SU-DHL-6 (cell line): ENCODE measurements around the gene TIMM17B.
A peak's percentile ranks its signal among the peaks of the same experiment; 100 is the strongest.
"Not testable (repeated sequence)": the region's sequence is repeated elsewhere in the genome, so short reads cannot be mapped to it uniquely, and the experiment has no call there.

ENCODE experiments used
- H2AFZ ChIP-seq: fragments of 200-600 bp; sonication (generic); 2 replicates; pipeline ENCODE4 v1.6.1; 2014; ENCODE audit warnings: low read depth, mild to moderate bottlenecking, moderate library complexity, mixed read lengths, antibody characterized with exemption, low read length; ENCODE audit not compliant: severe bottlenecking
- H3F3A ChIP-seq: fragments of 200-600 bp; shearing (Covaris generic); 2 replicates; pipeline ENCODE4 v1.6.0; 2016; ENCODE audit warnings: antibody characterized with exemption, mild to moderate bottlenecking; ENCODE audit not compliant: insufficient read depth
- H3K27ac ChIP-seq: fragments of 200-600 bp; sonication (generic); 2 replicates; pipeline ENCODE4 v1.5.1; 2016; ENCODE audit warnings: low read depth, mild to moderate bottlenecking, low read length, moderate library complexity, mixed read lengths
- H3K27me3 ChIP-seq: fragments of 200-600 bp; sonication (generic), shearing (Covaris generic); 2 replicates; pipeline ENCODE4 v1.6.0; 2014; ENCODE audit warnings: mild to moderate bottlenecking, low read length
- H3K36me3 ChIP-seq: fragments of 200-600 bp; sonication (generic); 2 replicates; pipeline ENCODE4 v1.6.1; 2014; ENCODE audit warnings: mild to moderate bottlenecking, low read length, mixed read lengths
- H3K4me2 ChIP-seq: fragments of 300-600, 200-600 bp; shearing (Covaris generic), sonication (generic); 2 replicates; pipeline ENCODE4 v1.6.0; 2014; ENCODE audit warnings: low read length, low read depth, mild to moderate bottlenecking; ENCODE audit not compliant: poor library complexity, severe bottlenecking
- H3K4me3 ChIP-seq: fragments of 200-600 bp; sonication (generic); 2 replicates; pipeline ENCODE4 v1.5.1; 2014; ENCODE audit warnings: antibody characterized with exemption, low read length, mild to moderate bottlenecking, mixed read lengths; ENCODE audit not compliant: insufficient read depth, poor library complexity, severe bottlenecking
- H3K79me2 ChIP-seq: fragments of 200-600 bp; sonication (generic); 2 replicates; pipeline ENCODE4 v1.6.1; 2014; ENCODE audit warnings: mild to moderate bottlenecking, low read length, moderate library complexity; ENCODE audit not compliant: insufficient read depth
- H3K9ac ChIP-seq: fragments of 200-600 bp; sonication (generic); 2 replicates; pipeline ENCODE4 v1.7.0; 2014; ENCODE audit warnings: mild to moderate bottlenecking, low read length
- H3K9me2 ChIP-seq: fragments of 200-600 bp; sonication (generic); replicated peaks from 2 replicates; pipeline ENCODE4 v1.6.1; 2014; ENCODE audit warnings: low read length; ENCODE audit not compliant: insufficient read depth
- H3K9me3 ChIP-seq: fragments of 200-600 bp; sonication (generic); 2 replicates; pipeline ENCODE4 v1.6.1; 2014; ENCODE audit warnings: low read length, mixed read lengths; ENCODE audit not compliant: insufficient read depth
- H4K20me1 ChIP-seq: fragments of 200-600 bp; sonication (generic); 2 replicates; pipeline ENCODE4 v1.6.1; 2014; ENCODE audit warnings: low read depth, mild to moderate bottlenecking, antibody characterized with exemption, low read length, moderate library complexity, mixed read lengths
- EZH2phosphoT487 ChIP-seq: fragments of 200-600 bp; sonication (generic), shearing (Covaris generic); conservative IDR thresholded peaks from 2 replicates; pipeline ENCODE4 v1.6.1; 2018; ENCODE audit warnings: mild to moderate bottlenecking, antibody characterized with exemption, low read length, moderate library complexity, mixed read lengths
- TF ChIP-seq, protein P1 (sequence below): fragments of 200-600 bp; sonication (generic); IDR thresholded peaks from one replicate; pipeline ENCODE4 v1.5.1; 2017; ENCODE audit warnings: antibody characterized with exemption, mild to moderate bottlenecking, low read length, moderate library complexity; ENCODE audit not compliant: insufficient read depth, poor library complexity, severe bottlenecking

The TIMM17B gene

GRCh38 chrX:48890934-48891401, 6.6 kb downstream of the TIMM17B start:
- Histone ChIP-seq H3K4me2 (peak overlapping the region; percentile 62), H3K9me2 (no peaks in the 10 kb centered on the region), H2AFZ (peak overlapping the region; percentile 74), H3K4me3 (peak overlapping the region; percentile 34), H3K36me3 (no peaks in the 10 kb centered on the region), H3K27me3 (no peaks in the 10 kb centered on the region), H3K79me2 (no peaks in the 10 kb centered on the region), H4K20me1 (no peaks in the 10 kb centered on the region), H3K9me3 (no peaks in the 10 kb centered on the region), H3K27ac (no peak overlapping the region), H3K9ac (peak overlapping the region; percentile 41; the same call in 1 of the 2 replicates), H3F3A (no peaks in the 10 kb centered on the region)
- no peak for TF ChIP-seq EZH2phosphoT487
- TF ChIP-seq, protein P1, sequence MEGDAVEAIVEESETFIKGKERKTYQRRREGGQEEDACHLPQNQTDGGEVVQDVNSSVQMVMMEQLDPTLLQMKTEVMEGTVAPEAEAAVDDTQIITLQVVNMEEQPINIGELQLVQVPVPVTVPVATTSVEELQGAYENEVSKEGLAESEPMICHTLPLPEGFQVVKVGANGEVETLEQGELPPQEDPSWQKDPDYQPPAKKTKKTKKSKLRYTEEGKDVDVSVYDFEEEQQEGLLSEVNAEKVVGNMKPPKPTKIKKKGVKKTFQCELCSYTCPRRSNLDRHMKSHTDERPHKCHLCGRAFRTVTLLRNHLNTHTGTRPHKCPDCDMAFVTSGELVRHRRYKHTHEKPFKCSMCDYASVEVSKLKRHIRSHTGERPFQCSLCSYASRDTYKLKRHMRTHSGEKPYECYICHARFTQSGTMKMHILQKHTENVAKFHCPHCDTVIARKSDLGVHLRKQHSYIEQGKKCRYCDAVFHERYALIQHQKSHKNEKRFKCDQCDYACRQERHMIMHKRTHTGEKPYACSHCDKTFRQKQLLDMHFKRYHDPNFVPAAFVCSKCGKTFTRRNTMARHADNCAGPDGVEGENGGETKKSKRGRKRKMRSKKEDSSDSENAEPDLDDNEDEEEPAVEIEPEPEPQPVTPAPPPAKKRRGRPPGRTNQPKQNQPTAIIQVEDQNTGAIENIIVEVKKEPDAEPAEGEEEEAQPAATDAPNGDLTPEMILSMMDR: no peak

GRCh38 chrX:48890296-48890925, 7.2 kb downstream of the TIMM17B start:
- Histone ChIP-seq H3K27ac (no peak overlapping the region), H4K20me1 (no peaks in the 10 kb centered on the region), H3F3A (no peaks in the 10 kb centered on the region), H3K27me3 (no peaks in the 10 kb centered on the region), H3K4me3 (no peak overlapping the region), H3K4me2 (peak overlapping the region; percentile 62), H3K79me2 (no peaks in the 10 kb centered on the region), H3K9me2 (no peaks in the 10 kb centered on the region), H3K36me3 (no peaks in the 10 kb centered on the region), H2AFZ (no peak overlapping the region), H3K9ac (0 out of 2 replicates have a peak overlapping the region, but pooled peaks have one; percentile 41), H3K9me3 (no peaks in the 10 kb centered on the region)
- TF ChIP-seq EZH2phosphoT487: no peak
- TF ChIP-seq, protein P1: no peak

- not testable (repeated sequence) for H4K20me1 ChIP-seq, H3K9ac ChIP-seq, H2AFZ ChIP-seq, H3K27me3 ChIP-seq, H3K79me2 ChIP-seq, H3K27ac ChIP-seq, H3K4me3 ChIP-seq, H3K36me3 ChIP-seq, H3F3A ChIP-seq, H3K4me2 ChIP-seq, H3K9me3 ChIP-seq, H3K9me2 ChIP-seq
Measured at GRCh38 chrX:48886586-48886985, 11.0 kb downstream of the TIMM17B start.

DNA sequence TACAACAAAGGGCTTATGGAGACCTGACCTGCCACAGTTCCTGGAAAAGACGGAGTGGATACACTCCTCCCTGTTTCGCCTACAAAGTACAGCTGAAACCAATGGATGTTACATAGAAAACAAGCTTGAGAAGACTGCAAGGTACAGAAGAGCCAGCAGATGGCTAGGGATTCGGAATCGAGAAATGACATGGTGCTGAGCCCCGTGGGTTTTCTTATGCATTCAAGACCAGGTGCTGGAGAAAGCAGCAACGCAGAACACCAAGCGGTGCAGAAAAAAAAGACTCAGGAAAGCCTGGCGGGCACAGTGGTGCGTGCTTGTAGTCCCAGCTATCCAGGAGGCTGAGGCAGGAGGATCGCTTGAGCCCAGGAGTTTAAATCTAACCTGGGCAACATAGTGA, 13.8 kb downstream of the TIMM17B start:
- TF ChIP-seq, protein P1: no peak
- TF ChIP-seq EZH2phosphoT487: no peak
- no peak overlapping the region for H2AFZ ChIP-seq
- no peaks in the 10 kb centered on the region for H3K9me3 ChIP-seq
- H3K9ac ChIP-seq: no peak overlapping the region
- no peaks in the 10 kb centered on the region for H4K20me1 ChIP-seq
- no peaks in the 10 kb centered on the region for H3K9me2 ChIP-seq
- H3K27ac ChIP-seq: no peak overlapping the region
- H3K36me3 ChIP-seq: no peaks in the 10 kb centered on the region
- H3K4me3 ChIP-seq: no peak overlapping the region
- H3K79me2 ChIP-seq: no peaks in the 10 kb centered on the region
- H3F3A ChIP-seq: no peaks in the 10 kb centered on the region
- H3K27me3 ChIP-seq: no peaks in the 10 kb centered on the region
- no peak overlapping the region for H3K4me2 ChIP-seq

DNA sequence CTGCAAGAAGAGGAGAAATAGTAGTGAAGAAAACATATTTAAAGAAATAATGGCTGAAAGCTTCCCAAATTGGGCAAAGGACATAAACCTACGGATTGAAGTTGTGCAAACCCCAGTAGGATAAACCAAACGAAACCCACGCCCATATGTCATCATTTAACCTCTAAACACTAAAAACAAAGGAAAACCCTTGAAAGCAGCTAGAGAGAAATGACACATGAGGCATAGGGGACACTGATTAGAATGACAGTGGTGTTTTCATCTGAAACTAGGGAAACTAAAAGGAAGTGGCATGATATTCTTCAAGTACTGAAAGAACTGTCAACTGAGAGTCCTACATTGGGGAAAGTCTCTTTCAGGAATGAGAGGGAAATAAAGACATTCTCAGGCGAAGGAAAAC, 20.6 kb downstream of the TIMM17B start:
- H3K4me3 ChIP-seq, H2AFZ ChIP-seq, H4K20me1 ChIP-seq, H3K9me3 ChIP-seq, H3K9ac ChIP-seq, H3K27ac ChIP-seq, H3K27me3 ChIP-seq, H3K9me2 ChIP-seq, H3K79me2 ChIP-seq, H3K4me2 ChIP-seq, H3K36me3 ChIP-seq, H3F3A ChIP-seq: not testable (repeated sequence)

DNA sequence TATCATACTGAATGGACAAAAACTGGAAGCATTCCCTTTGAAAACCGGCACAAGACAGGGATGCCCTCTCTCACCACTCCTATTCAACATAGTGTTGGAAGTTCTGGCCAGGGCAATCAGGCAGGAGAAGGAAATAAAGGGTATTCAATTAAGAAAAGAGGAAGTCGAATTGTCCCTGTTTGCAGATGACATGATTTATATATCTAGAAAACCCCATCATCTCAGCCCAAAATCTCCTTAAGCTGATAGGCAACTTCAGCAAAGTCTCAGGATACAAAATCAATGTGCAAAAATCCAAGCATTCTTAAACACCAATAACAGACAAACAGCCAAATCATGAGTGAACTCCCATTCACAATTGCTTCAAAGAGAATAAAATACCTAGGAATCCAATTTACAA, 25.6 kb downstream of the TIMM17B start:
- H3K27me3 ChIP-seq, H3K79me2 ChIP-seq, H3K9ac ChIP-seq, H3K4me3 ChIP-seq, H2AFZ ChIP-seq, H3K27ac ChIP-seq, H3K4me2 ChIP-seq, H3K36me3 ChIP-seq, H3K9me3 ChIP-seq, H3F3A ChIP-seq, H4K20me1 ChIP-seq, H3K9me2 ChIP-seq: not testable (repeated sequence)
